Stimulated activated CD8-positive, alpha-beta memory T cell treated with anti-CD3 and anti-CD28 coated beads, Interleukin-12 subunit alpha, Interleukin-12 subunit beta, amount 100 ng/mL, for 1 hour (primary cell): ENCODE measurements around the gene ITIH3.

Experiments
- DNase-seq: peaks from one replicate; pipeline ENCODE4 v3.0.0-alpha.2; 2020; ENCODE audit warnings: low read depth

ITIH3 gene

DNA sequence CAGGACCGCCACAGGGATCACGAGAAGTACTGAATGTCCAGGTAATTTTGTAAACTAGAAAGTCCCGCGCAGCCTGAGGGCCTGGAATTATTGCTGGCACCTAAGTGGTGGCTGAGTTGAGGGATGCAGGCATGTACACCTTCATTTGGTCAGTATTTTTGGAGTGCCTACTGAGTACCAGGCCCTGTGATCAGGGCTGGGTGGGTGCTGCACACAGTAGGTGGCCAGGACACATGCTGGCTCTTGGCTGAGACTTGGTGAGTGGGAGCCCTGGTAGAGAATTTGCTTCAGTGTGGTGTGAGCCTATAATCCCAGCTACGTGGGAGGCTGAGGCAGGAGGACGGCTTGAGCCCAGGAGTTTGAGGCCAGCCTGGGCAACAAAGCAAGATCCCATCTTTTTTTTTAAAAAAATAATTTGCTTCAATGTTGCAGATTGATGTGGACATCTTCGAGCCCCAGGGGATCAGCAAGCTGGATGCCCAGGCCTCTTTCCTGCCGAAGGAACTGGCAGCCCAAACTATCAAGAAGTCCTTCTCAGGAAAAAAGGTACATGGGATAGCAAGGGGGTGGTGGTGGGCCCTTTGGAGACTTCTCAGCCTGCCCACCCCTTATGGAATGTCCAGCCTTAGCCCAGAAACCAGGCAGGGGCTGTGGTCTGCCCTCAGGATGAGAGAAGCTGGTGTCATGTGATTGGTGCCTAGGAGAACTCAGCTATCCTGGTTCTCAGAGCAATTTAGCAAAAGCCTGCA lies 14.6 kb upstream of the ITIH3 start:
- no peak for DNase-seq

- no peak for DNase-seq
Observed at GRCh38 chr3:52781741-52782140, 12.9 kb upstream of the ITIH3 start.

DNA sequence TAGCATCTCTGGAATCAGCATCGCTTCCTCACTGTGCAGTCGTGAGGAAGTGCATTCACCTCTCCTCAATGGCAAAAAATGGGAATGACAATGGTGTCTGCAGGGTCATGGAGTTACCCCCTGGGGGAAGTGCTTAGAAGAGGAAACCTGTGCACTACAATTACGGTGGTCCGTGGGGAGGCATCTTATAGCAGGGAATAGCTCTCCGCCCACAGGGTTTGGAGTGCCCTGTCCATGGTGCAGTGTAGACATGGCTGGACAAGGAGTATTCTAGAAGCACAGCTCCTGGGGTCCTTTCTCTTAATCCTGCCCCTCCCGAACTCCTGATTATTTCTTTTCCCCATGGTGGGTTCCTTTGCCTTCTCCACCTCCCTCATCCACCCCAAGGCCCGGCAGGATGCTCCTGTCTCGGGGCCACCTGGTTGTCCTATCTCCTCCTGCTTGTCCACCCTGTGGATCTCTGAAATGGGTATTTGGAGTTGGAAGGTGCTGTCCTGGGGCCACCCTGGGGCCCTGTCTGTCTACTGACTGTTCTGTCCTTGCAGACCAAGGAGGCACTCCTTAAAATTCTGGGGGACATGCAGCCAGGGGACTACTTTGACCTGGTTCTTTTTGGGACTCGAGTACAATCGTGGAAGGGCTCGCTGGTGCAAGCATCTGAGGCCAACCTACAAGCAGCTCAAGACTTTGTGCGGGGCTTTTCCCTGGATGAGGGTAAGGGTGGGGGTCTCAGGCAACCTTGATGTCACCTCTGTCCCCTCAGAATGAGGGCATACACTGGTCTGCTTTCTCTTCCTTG lies 12.0 kb upstream of the ITIH3 start:
- DNase-seq, result no peak

DNA sequence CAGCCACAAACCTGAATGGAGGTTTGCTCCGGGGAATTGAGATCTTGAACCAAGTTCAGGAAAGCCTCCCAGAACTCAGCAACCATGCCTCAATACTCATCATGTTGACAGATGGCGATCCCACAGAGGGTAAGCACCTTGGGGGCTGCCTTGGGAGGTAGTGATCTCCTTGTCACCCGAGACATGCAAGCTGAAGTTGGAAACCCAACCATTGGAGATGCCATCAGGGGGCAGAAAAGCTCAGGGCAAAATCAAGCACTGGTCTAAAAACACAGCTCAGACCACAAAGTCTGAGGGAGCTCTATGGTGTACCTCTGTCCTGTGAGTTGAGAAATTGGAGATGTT lies 11.4 kb upstream of the ITIH3 start:
- DNase-seq, result no peak

DNA sequence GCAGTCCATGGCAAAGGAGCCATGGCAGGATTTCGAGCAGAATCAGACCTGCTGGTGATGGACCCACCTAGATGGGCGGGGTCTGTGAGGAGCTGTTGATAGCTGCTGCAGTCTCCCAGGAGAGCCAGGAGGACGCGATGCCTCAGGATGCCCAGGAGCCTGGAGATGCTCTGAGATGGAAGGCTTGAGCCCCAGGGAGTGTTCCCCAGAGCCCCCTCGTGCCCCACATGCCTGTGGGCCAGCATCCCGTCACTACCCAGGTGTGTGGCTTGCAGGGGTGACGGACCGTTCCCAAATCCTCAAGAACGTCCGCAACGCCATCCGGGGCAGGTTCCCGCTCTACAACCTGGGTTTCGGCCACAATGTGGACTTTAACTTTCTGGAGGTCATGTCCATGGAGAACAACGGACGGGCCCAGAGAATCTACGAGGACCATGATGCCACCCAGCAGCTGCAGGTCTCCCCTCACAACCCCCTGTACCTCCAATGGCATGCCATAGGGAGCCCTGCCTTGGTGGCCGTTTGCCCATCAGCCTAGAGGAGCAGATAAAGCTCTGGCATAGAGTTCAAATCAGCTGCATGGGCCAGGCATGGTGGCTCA lies 10.5 kb upstream of the ITIH3 start:
- no peak for DNase-seq

- DNase-seq, result no peak
Observed at GRCh38 chr3:52784931-52785590, 9.5 kb upstream of the ITIH3 start.

GRCh38 chr3:52786330-52787215 lies 8.0 kb upstream of the ITIH3 start:
- DNase-seq, result no peak

DNA sequence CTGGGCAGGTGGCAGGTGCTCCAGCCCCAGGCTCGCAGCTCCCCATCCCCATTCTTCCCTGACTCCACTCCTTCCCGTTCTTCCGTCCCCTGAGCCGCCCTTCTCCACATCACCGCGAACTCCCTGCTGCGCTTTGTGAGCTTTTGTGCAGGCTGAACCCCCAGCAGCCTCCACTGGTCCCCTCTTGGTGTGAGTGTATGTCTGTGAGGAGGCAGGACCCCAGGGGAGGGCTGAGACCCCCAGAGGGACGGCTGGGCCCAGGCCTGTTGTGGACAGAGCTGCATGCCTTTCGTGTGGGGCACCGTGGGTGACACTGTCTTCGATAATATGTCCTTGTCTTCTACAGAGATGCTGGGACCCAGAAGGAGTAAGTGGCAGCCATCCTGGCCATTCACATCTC lies 7.3 kb upstream of the ITIH3 start:
- no peak for DNase-seq

DNA sequence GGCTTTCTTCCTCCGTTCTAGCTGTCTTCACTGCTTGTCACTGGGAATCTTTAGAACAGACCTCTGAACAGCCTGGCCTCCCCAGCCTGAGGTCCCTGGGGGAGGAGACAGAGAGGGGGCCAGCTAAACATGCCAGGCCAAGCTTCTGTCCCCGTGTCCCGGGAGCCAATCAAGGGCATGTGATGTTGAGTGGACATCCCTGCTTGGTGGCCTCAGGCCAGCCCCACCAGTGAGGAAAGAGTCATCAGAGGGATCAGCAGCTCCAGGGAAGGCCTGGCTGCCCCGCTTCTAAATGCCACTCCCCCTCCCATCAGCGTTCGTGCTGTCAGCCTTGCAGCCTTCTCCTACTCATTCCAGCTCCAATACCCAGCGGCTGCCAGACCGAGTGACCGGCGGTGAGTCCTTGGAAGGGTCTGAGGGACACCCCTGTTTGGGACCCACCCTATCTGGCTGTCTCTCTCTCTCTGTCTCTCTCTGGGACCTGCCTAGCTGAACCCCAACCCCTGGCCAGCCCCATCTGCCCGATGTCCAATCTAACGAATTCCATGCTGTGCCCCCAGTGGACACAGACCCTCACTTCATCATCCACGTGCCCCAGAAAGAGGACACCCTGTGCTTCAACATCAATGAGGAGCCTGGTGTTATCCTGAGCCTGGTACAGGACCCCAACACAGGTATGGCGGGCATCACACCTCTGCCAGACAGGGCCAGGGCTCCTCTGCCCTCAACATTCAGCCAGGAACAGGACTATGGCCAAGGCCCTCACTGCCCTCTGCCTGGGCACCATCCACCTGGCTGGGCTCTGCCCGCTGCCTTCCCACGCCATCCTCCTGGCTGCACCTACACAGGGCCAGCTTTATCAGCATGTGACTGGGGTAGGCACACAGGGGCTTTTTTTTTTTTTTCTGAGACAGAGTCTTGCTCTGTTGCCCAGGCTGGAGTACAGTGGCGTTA lies 6.6 kb upstream of the ITIH3 start:
- no peak for DNase-seq

GRCh38 chr3:52788890-52789745 lies 5.5 kb upstream of the ITIH3 start:
- no peak for DNase-seq

- no peak for DNase-seq
Observed at GRCh38 chr3:52789746-52790040, 4.9 kb upstream of the ITIH3 start.

DNA sequence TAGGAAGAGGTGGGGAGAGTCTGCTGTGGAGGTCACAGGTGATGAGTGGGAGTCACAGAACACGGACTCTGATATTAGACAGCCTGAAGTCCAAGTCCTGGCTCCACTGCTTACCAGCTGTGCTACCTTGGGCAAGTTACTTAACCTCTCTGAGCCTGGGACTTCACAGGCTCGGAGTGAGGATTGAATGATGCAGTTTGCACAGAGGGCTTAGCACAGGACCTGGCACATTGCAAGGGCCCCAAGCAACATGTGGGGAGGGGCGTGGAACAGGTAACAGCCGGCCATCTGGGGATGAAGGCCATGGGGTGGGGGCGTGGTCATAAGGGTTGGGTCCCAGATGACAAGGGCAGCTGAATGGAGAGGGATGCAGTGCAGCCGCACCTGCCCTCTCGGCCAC lies 4.3 kb upstream of the ITIH3 start:
- no peak for DNase-seq

DNA sequence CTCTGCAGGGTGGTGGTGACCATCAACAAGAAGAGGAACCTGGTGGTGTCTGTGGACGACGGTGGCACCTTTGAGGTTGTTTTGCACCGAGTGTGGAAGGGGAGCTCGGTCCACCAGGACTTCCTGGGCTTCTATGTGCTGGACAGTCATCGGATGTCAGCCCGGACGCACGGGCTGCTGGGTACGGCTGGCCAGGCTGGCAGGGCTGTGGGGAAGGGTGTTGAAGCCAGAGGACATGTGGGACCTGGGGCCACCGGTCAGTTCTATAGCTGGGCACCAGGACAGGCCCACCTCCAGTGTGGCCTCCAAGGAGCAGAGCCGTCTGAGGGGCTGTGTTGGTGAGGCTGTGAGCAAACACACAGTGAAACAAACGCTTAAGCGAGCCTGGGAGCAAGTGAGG lies 3.9 kb upstream of the ITIH3 start:
- DNase-seq, result no peak

DNA sequence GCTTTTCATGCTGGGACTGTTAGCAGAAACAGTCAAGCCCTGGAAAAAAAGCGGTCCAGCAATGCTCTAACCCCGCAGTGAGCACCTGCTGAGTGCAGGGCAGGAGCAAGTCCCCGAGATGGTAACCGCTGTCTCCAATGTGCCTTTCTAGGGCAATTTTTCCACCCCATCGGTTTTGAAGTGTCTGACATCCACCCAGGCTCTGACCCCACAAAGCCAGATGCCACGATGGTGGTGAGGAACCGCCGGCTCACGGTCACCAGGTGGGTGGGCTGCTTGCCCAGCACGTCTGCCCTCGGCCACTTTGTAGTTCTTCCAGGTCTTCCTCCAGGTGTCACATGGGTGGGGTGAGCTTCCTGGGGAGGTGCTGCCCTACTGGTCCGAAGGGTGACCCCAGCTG lies 3.2 kb upstream of the ITIH3 start:
- no peak for DNase-seq

DNA sequence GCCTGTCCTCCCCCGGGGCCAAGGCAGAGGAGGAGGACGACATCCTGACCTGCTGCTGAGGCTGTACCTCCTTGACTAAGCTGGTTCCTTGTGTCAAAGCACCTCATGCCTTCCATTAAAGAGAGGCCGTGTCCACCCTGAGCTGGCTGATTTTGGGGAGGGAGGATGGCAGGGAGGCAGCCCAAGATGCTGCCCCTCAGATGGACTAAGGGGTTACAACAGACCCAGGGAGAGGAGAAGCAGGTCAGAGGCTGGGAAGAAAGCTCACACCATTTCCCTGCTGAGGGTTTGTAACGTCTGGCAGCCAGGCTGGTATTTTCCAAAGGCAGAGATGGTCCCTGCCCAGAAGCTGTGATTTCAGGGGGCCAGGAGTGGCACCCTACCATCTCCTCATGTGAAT lies 2.7 kb upstream of the ITIH3 start:
- no peak for DNase-seq

DNA sequence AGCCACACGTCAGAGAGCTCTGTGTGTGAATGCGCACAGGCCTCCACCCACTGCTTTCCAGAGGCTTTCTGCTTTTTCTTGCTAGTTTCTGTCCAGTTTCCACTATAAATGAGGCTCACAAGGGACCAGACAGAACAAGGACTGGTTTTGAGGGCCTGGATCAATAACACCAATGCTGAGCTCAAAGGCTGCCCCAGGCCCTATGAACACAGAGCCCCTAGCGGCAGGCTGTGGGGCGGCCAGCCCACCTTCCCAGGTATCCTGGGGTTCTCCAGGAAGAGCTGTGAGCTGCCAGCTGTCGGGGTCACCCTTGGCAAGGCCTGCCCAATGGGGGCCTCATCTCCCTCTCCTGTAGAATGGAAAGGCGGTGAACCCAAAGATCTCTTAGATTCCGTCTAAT lies 2.2 kb upstream of the ITIH3 start:
- DNase-seq, result no peak

GRCh38 chr3:52792961-52793695 lies 1.5 kb upstream of the ITIH3 start:
- DNase-seq, result no peak

GRCh38 chr3:52793702-52794611 lies 639 bp upstream of the ITIH3 start:
- no peak for DNase-seq
